ENCODE results near the gene CD99. TPM values are rescaled to one million over a fixed set of nuclear protein-coding genes. Genes with fewer than 3 reads are reported as not detected.
A peak's percentile ranks its signal among the peaks of the same experiment; 100 is the strongest.

CD99 gene
- total RNA-seq, 6 donors from 2014 or later, result 135 to 300 (median 233) TPM

GRCh38 chrX:2732076-2732475 lies 41.0 kb downstream of the CD99 start:
- ATAC-seq (ENCODE audit: low FRiP score in 2 of 2), result no peak
- H3K4me3 ChIP-seq, result no peak overlapping the region
- H3K36me3 ChIP-seq, result peaks cover 13 to 71% (median 48%) of the 10 kb centered on the region in 4 donors
- H3K27me3 ChIP-seq, result no peaks in the 10 kb centered on the region
- TF ChIP-seq POLR2AphosphoS5 (IDR thresholded peaks at IDR 0.05) (no peak), POLR2A (IDR thresholded peaks at IDR 0.05) (no peak), EP300 (IDR thresholded peaks at IDR 0.05) (no peak)
- TF ChIP-seq, protein P1, sequence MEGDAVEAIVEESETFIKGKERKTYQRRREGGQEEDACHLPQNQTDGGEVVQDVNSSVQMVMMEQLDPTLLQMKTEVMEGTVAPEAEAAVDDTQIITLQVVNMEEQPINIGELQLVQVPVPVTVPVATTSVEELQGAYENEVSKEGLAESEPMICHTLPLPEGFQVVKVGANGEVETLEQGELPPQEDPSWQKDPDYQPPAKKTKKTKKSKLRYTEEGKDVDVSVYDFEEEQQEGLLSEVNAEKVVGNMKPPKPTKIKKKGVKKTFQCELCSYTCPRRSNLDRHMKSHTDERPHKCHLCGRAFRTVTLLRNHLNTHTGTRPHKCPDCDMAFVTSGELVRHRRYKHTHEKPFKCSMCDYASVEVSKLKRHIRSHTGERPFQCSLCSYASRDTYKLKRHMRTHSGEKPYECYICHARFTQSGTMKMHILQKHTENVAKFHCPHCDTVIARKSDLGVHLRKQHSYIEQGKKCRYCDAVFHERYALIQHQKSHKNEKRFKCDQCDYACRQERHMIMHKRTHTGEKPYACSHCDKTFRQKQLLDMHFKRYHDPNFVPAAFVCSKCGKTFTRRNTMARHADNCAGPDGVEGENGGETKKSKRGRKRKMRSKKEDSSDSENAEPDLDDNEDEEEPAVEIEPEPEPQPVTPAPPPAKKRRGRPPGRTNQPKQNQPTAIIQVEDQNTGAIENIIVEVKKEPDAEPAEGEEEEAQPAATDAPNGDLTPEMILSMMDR (IDR thresholded peaks at IDR 0.05), result no peak
- peak in 1 of 2 donors; percentile 10 for DNase-seq
- H3K9me3 ChIP-seq, result no peaks in the 10 kb centered on the region
- no peaks in the 10 kb centered on the region for H3K4me1 ChIP-seq
- 59 to 71% methylated on average over 8 to 9 of the region's 9 CpGs for WGBS, 2 donors
- H3K27ac ChIP-seq, result no peak overlapping the region

- peaks cover 13 to 65% (median 42%) of the 10 kb centered on the region in 4 donors for H3K36me3 ChIP-seq
- H3K4me1 ChIP-seq, result no peaks in the 10 kb centered on the region
- no peak overlapping the region for H3K4me3 ChIP-seq
- no peak for TF ChIP-seq POLR2A (IDR thresholded peaks at IDR 0.05)
- no peak for TF ChIP-seq EP300 (IDR thresholded peaks at IDR 0.05)
- TF ChIP-seq POLR2AphosphoS5 (IDR thresholded peaks at IDR 0.05), result no peak
- no peaks in the 10 kb centered on the region for H3K27me3 ChIP-seq
- DNase-seq, result no peak
- H3K9me3 ChIP-seq, result no peaks in the 10 kb centered on the region
- H3K27ac ChIP-seq, result no peak overlapping the region
- no peak for ATAC-seq (ENCODE audit: low FRiP score in 2 of 2)
Measured at GRCh38 chrX:2732649-2733048, 41.6 kb downstream of the CD99 start.

- WGBS, 2 donors, result 93 to 98% methylated on average over 9 of the region's 9 CpGs
- TF ChIP-seq, protein P1 (IDR thresholded peaks at IDR 0.05), result no peak
- no peak for TF ChIP-seq POLR2A (IDR thresholded peaks at IDR 0.05)
- no peak for TF ChIP-seq EP300 (IDR thresholded peaks at IDR 0.05)
- TF ChIP-seq POLR2AphosphoS5 (IDR thresholded peaks at IDR 0.05), result no peak
- Histone ChIP-seq H3K27ac (no peak overlapping the region), H3K36me3 (peaks cover 13 to 65% (median 44%) of the 10 kb centered on the region in 4 donors), H3K4me1 (no peaks in the 10 kb centered on the region), H3K4me3 (no peak overlapping the region), H3K9me3 (no peaks in the 10 kb centered on the region), H3K27me3 (no peaks in the 10 kb centered on the region)
- DNase-seq, result no peak
- no peak for ATAC-seq (ENCODE audit: low FRiP score in 2 of 2)
Measured at GRCh38 chrX:2733286-2733685, 42.2 kb downstream of the CD99 start.

DNA sequence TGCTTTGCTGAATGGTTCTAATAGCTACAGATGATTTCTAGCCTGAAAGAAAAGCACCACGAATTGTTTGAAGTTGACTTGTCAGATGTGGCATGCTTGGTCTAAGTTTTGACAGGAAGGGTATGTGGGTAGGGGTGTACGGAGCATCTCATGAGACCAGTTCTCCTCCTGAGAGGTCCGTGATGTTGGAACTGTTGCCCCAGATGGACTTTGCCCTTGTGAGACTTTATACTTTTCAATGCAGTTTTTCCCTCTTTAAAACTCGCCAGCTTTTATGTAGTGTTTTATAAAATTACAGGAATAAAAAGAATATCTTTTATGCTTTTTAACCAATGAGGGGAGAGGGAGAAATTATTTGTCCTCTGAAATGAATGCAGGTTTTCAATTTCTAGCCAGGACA lies 44.2 kb downstream of the CD99 start:
- 97 to 99% methylated on average over 4 of the region's 4 CpGs for WGBS, 2 donors
- no peaks in the 10 kb centered on the region for H3K4me1 ChIP-seq
- TF ChIP-seq, protein P1 (IDR thresholded peaks at IDR 0.05), result no peak
- TF ChIP-seq POLR2AphosphoS5 (IDR thresholded peaks at IDR 0.05), result no peak
- no peak for TF ChIP-seq POLR2A (IDR thresholded peaks at IDR 0.05)
- TF ChIP-seq EP300 (IDR thresholded peaks at IDR 0.05), result no peak
- H3K9me3 ChIP-seq, result no peaks in the 10 kb centered on the region
- no peaks in the 10 kb centered on the region for H3K27me3 ChIP-seq
- DNase-seq (no peak), ATAC-seq (ENCODE audit: low FRiP score in 2 of 2) (no peak)
- H3K4me3 ChIP-seq, result no peak overlapping the region
- H3K27ac ChIP-seq, result no peak overlapping the region
- H3K36me3 ChIP-seq, result peaks cover 8 to 64% (median 39%) of the 10 kb centered on the region in 4 donors

- ATAC-seq (ENCODE audit: low FRiP score in 2 of 2) (no peak), DNase-seq (no peak)
- Histone ChIP-seq H3K4me3 (no peak overlapping the region), H3K27me3 (no peaks in the 10 kb centered on the region), H3K36me3 (peaks cover 4 to 59% (median 32%) of the 10 kb centered on the region in 4 donors), H3K27ac (no peak overlapping the region), H3K9me3 (no peaks in the 10 kb centered on the region), H3K4me1 (no peaks in the 10 kb centered on the region)
- TF ChIP-seq POLR2AphosphoS5 (IDR thresholded peaks at IDR 0.05), result no peak
- TF ChIP-seq EP300 (IDR thresholded peaks at IDR 0.05), result no peak
- TF ChIP-seq, protein P1 (IDR thresholded peaks at IDR 0.05), result no peak
- no peak for TF ChIP-seq POLR2A (IDR thresholded peaks at IDR 0.05)
- 91 to 92% methylated on average over 11 of the region's 11 CpGs for WGBS, 2 donors
Measured at GRCh38 chrX:2740672-2741071, 49.6 kb downstream of the CD99 start.
